Stimulated activated CD8-positive, alpha-beta memory T cell treated with anti-CD3 and anti-CD28 coated beads, Interleukin-2, amount 100 ng/mL, for 48 hours (primary cell): ENCODE measurements around the gene SCIN.
"Not testable (repeated sequence)": the region's sequence is repeated elsewhere in the genome, so short reads cannot be mapped to it uniquely, and the experiment has no call there.

Source experiments
- DNase-seq, 2 donors: peaks; one replicate each; pipeline ENCODE4 v3.0.0-alpha.2; 2020; ENCODE audit warnings: low read depth in 2 of 2

SCIN gene

GRCh38 chr7:12612622-12613021 lies 42.1 kb downstream of the SCIN start:
- DNase-seq: no peak

GRCh38 chr7:12619461-12620069 lies 49.0 kb downstream of the SCIN start:
- no peak for DNase-seq

GRCh38 chr7:12620371-12620770 lies 49.9 kb downstream of the SCIN start:
- DNase-seq: no peak

GRCh38 chr7:12623223-12623622 lies 52.7 kb downstream of the SCIN start:
- DNase-seq: no peak

GRCh38 chr7:12623885-12624498 lies 53.5 kb downstream of the SCIN start:
- DNase-seq: no peak

- no peak for DNase-seq
These were observed 55.3 kb downstream of the SCIN start for GRCh38 chr7:12625836-12626235.

- no peak for DNase-seq
These were observed 59.4 kb downstream of the SCIN start for GRCh38 chr7:12629816-12630512.

- DNase-seq: no peak
These were observed 59.9 kb downstream of the SCIN start for GRCh38 chr7:12630513-12630819.

GRCh38 chr7:12633582-12633981 lies 63.1 kb downstream of the SCIN start:
- DNase-seq: no peak

- no peak for DNase-seq
These were observed 65.3 kb downstream of the SCIN start for GRCh38 chr7:12635830-12636229.

GRCh38 chr7:12637328-12637727 lies 66.8 kb downstream of the SCIN start:
- DNase-seq: no peak

GRCh38 chr7:12637819-12638592 lies 67.5 kb downstream of the SCIN start:
- DNase-seq: no peak

GRCh38 chr7:12638851-12639456 lies 68.4 kb downstream of the SCIN start:
- DNase-seq: no peak

GRCh38 chr7:12640299-12641096 lies 70.0 kb downstream of the SCIN start:
- DNase-seq: no peak

- no peak for DNase-seq
These were observed 70.7 kb downstream of the SCIN start for GRCh38 chr7:12641196-12641595.

- DNase-seq: no peak
These were observed 72.0 kb downstream of the SCIN start for GRCh38 chr7:12642508-12642907.

GRCh38 chr7:12643001-12643643 lies 72.6 kb downstream of the SCIN start:
- no peak for DNase-seq

- no peak for DNase-seq
These were observed 73.1 kb downstream of the SCIN start for GRCh38 chr7:12643644-12644043.

- DNase-seq: not testable (repeated sequence)
These were observed 74.7 kb downstream of the SCIN start for GRCh38 chr7:12645212-12645611.

GRCh38 chr7:12646139-12646538 lies 75.6 kb downstream of the SCIN start:
- DNase-seq: no peak
